ENCODE results near the gene UBE2N. TPM values are rescaled to one million over a fixed set of nuclear protein-coding genes. Genes with fewer than 3 reads are reported as not detected.

Gene UBE2N
- total and polyA plus RNA-seq, 8 donors: 82.2 to 154 (median 137) TPM

DNA sequence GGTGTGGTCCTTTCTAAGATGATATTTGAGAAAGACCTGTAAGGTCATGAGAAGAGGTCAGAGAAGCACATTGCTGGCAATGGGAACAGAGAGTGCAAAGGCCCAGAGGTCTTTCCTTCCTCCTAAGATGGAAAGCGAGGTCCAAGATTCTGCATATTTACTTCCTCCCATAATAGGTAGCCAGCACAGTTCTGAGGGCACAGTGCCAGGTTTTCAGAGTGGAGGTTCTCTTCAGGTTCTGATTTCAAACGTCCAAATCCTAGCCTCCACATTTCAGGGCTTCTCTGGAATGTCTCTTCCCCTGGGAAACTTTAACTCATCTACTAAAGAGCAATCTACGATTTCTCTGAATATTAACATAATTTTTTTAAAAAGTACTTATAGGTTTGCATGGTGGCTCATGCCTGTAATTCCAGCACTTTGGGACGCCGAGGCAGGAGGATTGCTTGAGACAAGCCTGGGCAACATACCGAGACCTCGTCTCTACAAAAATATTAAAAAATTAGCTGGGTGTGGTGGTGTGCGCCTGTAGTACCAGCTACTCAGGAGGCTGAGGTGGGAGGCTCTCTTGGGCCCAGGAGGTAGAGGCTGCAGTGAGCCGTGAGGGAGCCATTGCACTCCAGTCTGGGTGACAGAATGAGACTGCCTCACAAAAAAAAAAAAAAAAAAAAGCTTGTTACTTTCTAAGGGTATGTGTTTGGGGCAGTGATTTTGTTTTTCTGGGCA, 25.0 kb upstream of the UBE2N start:
- ATAC-seq (peak; percentile 9), DNase-seq (no peak)
- Histone ChIP-seq H3K27ac (peak overlapping the region in 1 of 2 donors; percentile 91), H3K36me3 (peaks cover 0 to 6% of the 10 kb centered on the region in 2 donors), H3K27me3 (no peaks in the 10 kb centered on the region), H3K9me3 (no peaks in the 10 kb centered on the region), H3K4me3 (peak overlapping the region in 1 of 2 donors; percentile 59), H3K4me1 (peaks cover 15 to 32% of the 10 kb centered on the region in 2 donors)
- no peak for TF ChIP-seq CTCF (IDR thresholded peaks at IDR 0.05)
- intact Hi-C loops (cut with DNase I): no loop called here

GRCh38 chr12:93465841-93466240, 24.1 kb upstream of the UBE2N start:
- intact Hi-C loops (cut with DNase I): no loop called here
- Histone ChIP-seq H3K36me3 (no peaks in the 10 kb centered on the region), H3K4me3 (no peak overlapping the region), H3K9me3 (no peaks in the 10 kb centered on the region), H3K4me1 (peaks cover 15 to 34% of the 10 kb centered on the region in 2 donors), H3K27ac (no peak overlapping the region), H3K27me3 (no peaks in the 10 kb centered on the region)
- ATAC-seq (no peak), DNase-seq (no peak)
- TF ChIP-seq CTCF (IDR thresholded peaks at IDR 0.05): no peak

DNA sequence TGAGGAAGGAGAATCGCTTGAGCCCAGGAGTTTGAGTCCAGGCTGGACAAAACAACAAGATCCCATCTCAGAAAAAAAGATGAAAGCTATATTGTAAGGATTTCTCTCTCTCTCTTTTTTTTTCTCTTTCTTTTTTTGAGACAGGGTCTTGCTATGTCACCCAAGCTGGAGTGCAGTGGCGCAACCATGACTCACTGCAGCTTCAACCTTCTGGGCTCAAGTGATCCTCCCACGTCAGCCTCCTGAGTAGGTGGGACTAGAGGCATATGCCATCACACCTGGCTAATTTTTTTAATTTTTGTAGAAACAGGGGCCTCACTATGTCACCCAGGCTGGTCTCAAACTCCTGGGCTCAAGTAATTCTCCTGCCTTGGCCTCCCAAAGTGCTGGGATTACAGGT, 19.8 kb upstream of the UBE2N start:
- no peaks in the 10 kb centered on the region for H3K36me3 ChIP-seq
- intact Hi-C loops (cut with DNase I): no loop called here

DNA sequence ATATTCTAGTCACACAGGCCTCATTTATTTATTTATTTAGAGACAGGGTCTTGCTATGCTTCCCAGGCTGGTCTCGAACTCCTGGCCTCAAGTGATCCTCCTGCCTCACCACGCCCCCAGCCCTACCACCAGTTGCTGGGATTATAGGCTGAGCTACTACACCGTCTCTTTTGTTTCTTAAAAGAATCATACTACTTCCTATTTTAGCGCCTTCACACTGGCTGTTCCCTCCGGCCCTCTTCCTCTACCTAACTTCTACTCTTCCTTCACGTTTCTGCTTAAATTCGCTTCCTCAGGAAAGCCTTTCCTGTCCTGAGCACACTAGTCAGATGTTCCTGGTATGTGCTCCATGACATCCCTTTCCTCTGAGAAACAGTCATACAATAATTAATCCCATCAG, 19.2 kb upstream of the UBE2N start:
- H3K27me3 ChIP-seq: no peaks in the 10 kb centered on the region
- no peak for ATAC-seq
- intact Hi-C loops (cut with DNase I): no loop called here

More for the DNA sequence above, 19.8 kb upstream of the UBE2N start:
- TF ChIP-seq CTCF (IDR thresholded peaks at IDR 0.05): no peak
- no peaks in the 10 kb centered on the region for H3K27me3 ChIP-seq
- no peak overlapping the region for H3K4me3 ChIP-seq
- H3K9me3 ChIP-seq: no peaks in the 10 kb centered on the region
- DNase-seq (no peak), ATAC-seq (no peak)
- H3K4me1 ChIP-seq: peaks cover 0 to 4% of the 10 kb centered on the region in 2 donors
- no peak overlapping the region for H3K27ac ChIP-seq

More for the DNA sequence above, 19.2 kb upstream of the UBE2N start:
- Histone ChIP-seq H3K9me3 (no peaks in the 10 kb centered on the region), H3K27ac (no peak overlapping the region), H3K36me3 (no peaks in the 10 kb centered on the region), H3K4me3 (no peak overlapping the region), H3K4me1 (peaks cover 0 to 4% of the 10 kb centered on the region in 2 donors)
- DNase-seq: no peak
- no peak for TF ChIP-seq CTCF (IDR thresholded peaks at IDR 0.05)

All from left lung (tissue), 10 donors.